ENCODE results near the gene FANCC. TPM values are rescaled to one million over a fixed set of nuclear protein-coding genes. Genes with fewer than 3 reads are reported as not detected.

The FANCC gene
- total and polyA plus RNA-seq, 2 experiments from 2014 or later = 11.9 to 14.0 TPM

- DNase-seq (ENCODE audit: low read depth in 1 of 2, low spot score in 1 of 2) = peak in 1 of 2 donors; percentile 20
- peaks cover 8% of the 10 kb centered on the region for H3K4me1 ChIP-seq (ENCODE audit: low read depth)
These were observed 214.2 kb downstream of the FANCC start for GRCh38 chr9:95103281-95103771.

GRCh38 chr9:95102572-95102971 lies 214.9 kb downstream of the FANCC start:
- Histone ChIP-seq H3K36me3 (peaks cover 3% of the 10 kb centered on the region), H3K4me1 (ENCODE audit: low read depth) (peaks cover 12% of the 10 kb centered on the region), H3K27ac (no peak overlapping the region), H3K9me3 (ENCODE audit: low read depth) (no peaks in the 10 kb centered on the region), H3K27me3 (no peaks in the 10 kb centered on the region), H3K4me3 (no peak overlapping the region)
- DNase-seq (ENCODE audit: low read depth in 1 of 2, low spot score in 1 of 2) = no peak
- TF ChIP-seq CTCF (IDR thresholded peaks at IDR 0.05; ENCODE audit: low read depth, low read length) = no peak

More at GRCh38 chr9:95103281-95103771, 214.2 kb downstream of the FANCC start:
- TF ChIP-seq CTCF (IDR thresholded peaks at IDR 0.05; ENCODE audit: low read depth, low read length) = peak; percentile 19
- Histone ChIP-seq H3K27ac (no peak overlapping the region), H3K9me3 (ENCODE audit: low read depth) (no peaks in the 10 kb centered on the region), H3K36me3 (peaks cover 3% of the 10 kb centered on the region), H3K4me3 (no peak overlapping the region), H3K27me3 (no peaks in the 10 kb centered on the region)

- no peak for TF ChIP-seq CTCF (IDR thresholded peaks at IDR 0.05; ENCODE audit: low read depth, low read length)
- H3K27me3 ChIP-seq = no peaks in the 10 kb centered on the region
- DNase-seq (ENCODE audit: low read depth in 1 of 2, low spot score in 1 of 2) = no peak
- H3K36me3 ChIP-seq = peaks cover 3% of the 10 kb centered on the region
- H3K27ac ChIP-seq = peak overlapping the region; percentile 2
- H3K4me1 ChIP-seq (ENCODE audit: low read depth) = peaks cover 12% of the 10 kb centered on the region
- no peaks in the 10 kb centered on the region for H3K9me3 ChIP-seq (ENCODE audit: low read depth)
- no peak overlapping the region for H3K4me3 ChIP-seq
These were observed 215.5 kb downstream of the FANCC start for GRCh38 chr9:95102001-95102433.

GRCh38 chr9:95101326-95101725 lies 216.2 kb downstream of the FANCC start:
- no peaks in the 10 kb centered on the region for H3K36me3 ChIP-seq
- DNase-seq (ENCODE audit: low read depth in 1 of 2, low spot score in 1 of 2) = no peak
- no peak overlapping the region for H3K4me3 ChIP-seq
- peaks cover 12% of the 10 kb centered on the region for H3K4me1 ChIP-seq (ENCODE audit: low read depth)
- H3K27ac ChIP-seq = no peak overlapping the region
- no peaks in the 10 kb centered on the region for H3K27me3 ChIP-seq
- no peak for TF ChIP-seq CTCF (IDR thresholded peaks at IDR 0.05; ENCODE audit: low read depth, low read length)
- H3K9me3 ChIP-seq (ENCODE audit: low read depth) = no peaks in the 10 kb centered on the region

- Histone ChIP-seq H3K4me1 (ENCODE audit: low read depth) (peaks cover 12% of the 10 kb centered on the region), H3K36me3 (no peaks in the 10 kb centered on the region), H3K9me3 (ENCODE audit: low read depth) (no peaks in the 10 kb centered on the region), H3K27ac (no peak overlapping the region), H3K27me3 (no peaks in the 10 kb centered on the region), H3K4me3 (no peak overlapping the region)
- no peak for DNase-seq (ENCODE audit: low read depth in 1 of 2, low spot score in 1 of 2)
- no peak for TF ChIP-seq CTCF (IDR thresholded peaks at IDR 0.05; ENCODE audit: low read depth, low read length)
These were observed 217.4 kb downstream of the FANCC start for GRCh38 chr9:95100071-95100627.
